ENCODE measurements around the gene UPK3BL2.
"Not testable (repeated sequence)": the region's sequence is repeated elsewhere in the genome, so short reads cannot be mapped to it uniquely, and the experiment has no call there.

The UPK3BL2 gene

GRCh38 chr7:102542771-102543170 lies 725 bp downstream of the UPK3BL2 start:
- in situ Hi-C loops (cut with HindIII; ENCODE audit: low sequenced_read_pairs) = not testable (repeated sequence)

DNA sequence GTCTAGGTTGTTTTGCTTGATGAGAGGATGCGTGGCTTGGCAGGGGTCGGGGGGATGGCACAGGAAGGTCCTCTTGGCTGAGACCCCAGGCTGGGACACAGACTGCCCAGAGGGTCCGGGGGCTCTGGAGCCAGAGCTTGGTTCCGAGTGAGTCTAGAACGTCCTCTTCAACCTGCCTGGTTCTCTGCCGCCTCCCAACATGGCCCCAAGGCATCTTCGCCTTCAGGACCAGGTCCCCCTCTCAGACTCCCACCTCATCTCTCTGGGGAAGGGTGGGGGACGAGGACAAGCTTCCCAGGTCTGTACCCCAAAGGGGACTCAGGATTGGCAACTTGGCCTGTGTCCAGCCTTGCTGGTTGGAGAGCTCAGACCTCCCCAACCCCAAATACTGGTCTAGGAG lies 1.4 kb downstream of the UPK3BL2 start:
- H3K4me3 ChIP-seq (ENCODE audit: low read depth, low read length); DNase-seq (ENCODE audit: low read depth); in situ Hi-C loops (cut with HindIII; ENCODE audit: low sequenced_read_pairs): not testable (repeated sequence)

More at GRCh38 chr7:102542771-102543170, 725 bp downstream of the UPK3BL2 start:
- not testable (repeated sequence) for H3K4me3 ChIP-seq (ENCODE audit: low read depth, low read length); DNase-seq (ENCODE audit: low read depth)

- DNase-seq (ENCODE audit: low read depth); in situ Hi-C loops (cut with HindIII; ENCODE audit: low sequenced_read_pairs): not testable (repeated sequence)
These were observed 2.9 kb downstream of the UPK3BL2 start for GRCh38 chr7:102540604-102541003.

DNA sequence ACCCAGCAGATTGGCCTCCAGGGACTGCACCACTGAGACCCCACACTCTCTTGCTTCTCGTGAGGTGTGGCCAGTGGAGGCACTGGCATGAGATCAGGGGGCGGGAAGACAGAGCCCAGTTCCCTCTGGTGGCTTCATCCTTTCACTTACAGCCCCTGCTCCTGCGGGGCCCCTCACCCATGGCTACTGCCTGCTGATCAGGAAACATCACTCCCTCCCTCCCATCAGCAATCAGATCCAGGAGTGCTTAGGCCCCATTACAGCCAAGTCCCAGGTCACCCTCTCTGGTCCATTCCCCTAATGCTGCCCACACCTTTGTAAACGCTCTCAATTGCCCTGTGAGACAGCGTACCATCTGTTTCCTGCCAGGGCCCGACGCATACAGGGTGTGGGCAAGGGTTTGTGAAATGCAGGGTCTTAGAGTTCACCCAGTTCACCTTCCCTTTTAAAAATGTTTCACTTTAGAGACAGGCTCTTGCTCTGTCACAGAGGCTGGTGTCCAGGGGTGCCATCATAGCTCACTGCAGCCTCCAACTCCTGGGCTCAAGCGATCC lies 8.4 kb downstream of the UPK3BL2 start:
- H3K4me3 ChIP-seq (ENCODE audit: low read depth, low read length); in situ Hi-C loops (cut with HindIII; ENCODE audit: low sequenced_read_pairs); DNase-seq (ENCODE audit: low read depth): not testable (repeated sequence)

More at GRCh38 chr7:102540604-102541003, 2.9 kb downstream of the UPK3BL2 start:
- not testable (repeated sequence) for H3K4me3 ChIP-seq (ENCODE audit: low read depth, low read length)

DNA sequence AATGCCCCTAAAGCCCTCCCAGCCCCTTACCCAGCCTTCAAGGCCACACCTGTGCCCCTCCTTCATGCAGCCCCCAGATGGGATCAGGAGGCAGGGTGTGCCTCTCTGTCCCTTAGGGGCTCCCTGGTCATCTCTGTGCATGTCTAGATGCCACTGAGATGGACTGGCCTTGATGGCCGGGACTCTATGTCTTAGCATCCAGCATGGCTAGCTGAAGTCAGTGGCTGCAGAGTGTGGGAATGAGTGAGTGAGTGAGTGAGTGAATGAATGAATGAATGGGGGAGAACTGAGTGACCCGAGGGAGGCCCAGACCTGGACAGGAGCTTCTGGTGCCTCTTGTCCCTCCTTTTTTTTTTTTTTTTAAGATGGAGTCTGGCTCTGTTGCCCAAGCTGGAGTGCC lies 11.4 kb downstream of the UPK3BL2 start:
- H3K4me3 ChIP-seq (ENCODE audit: low read depth, low read length); DNase-seq (ENCODE audit: low read depth); in situ Hi-C loops (cut with HindIII; ENCODE audit: low sequenced_read_pairs): not testable (repeated sequence)

DNA sequence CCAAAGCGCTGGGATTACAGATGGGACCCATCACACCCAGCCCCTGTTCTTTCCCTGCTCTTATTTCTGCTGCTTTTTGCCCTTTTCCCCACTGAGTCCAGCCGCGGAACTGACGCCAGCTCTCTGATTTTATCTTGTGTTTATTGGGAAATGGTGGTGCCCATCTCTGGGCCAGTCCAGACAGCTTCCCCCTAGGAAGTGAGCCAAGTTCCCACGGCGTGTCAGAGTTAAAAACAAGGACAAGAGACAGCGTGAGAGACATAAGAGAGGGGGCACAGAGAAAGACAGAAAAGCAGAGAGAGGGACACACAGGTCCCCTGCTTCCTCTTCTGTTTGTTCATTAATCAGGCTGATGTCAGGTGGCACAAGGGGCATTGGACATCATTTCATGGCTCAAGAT lies 11.9 kb downstream of the UPK3BL2 start:
- DNase-seq (ENCODE audit: low read depth); in situ Hi-C loops (cut with HindIII; ENCODE audit: low sequenced_read_pairs); H3K4me3 ChIP-seq (ENCODE audit: low read depth, low read length): not testable (repeated sequence)

DNA sequence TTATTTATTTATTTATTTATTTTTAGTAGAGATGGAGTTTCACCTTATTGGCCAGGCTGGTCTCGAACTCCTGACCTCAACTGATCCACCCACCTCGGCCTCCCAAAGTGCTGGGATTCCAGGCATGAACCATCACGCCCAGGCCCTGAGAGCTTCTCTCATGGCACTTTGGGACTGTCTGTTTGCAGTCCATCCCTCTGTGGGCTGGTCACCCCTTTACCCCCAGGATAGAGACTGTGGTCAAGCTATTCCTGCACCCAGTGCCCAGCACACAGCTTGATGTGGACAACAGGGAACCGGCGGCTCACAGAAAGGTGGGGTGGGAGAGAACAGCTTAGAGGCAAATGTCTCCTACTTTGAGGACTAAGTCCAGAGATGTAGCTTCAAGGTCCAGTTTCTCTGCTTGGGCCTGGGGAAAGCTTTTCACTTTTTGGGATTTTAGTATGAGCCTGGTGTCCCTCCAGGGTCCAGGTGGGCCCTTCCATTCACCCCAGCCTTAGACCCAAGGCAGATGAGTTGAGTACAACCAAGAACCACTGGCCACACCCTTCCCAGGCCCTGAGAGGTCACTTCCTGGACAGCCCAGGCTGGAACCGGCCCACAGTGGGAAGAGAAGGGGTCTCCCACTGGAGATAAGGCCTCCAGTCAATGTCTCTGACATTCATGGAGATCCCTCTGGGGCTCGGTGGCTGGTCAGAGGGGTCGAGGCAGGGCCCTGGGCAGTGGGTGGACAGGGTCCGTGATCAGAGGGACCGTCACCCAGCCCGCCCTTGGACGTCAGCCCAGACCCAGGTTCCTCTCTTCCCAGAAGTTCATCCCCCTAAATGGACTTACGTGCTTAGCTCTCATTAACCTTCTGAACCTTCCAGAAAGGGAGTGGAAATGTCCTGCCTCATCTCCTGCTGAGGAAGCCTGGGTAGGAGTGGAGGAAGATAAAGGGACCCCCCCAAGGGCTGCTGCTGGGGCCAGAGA lies 15.4 kb downstream of the UPK3BL2 start:
- H3K4me3 ChIP-seq (ENCODE audit: low read depth, low read length); DNase-seq (ENCODE audit: low read depth); in situ Hi-C loops (cut with HindIII; ENCODE audit: low sequenced_read_pairs): not testable (repeated sequence)

GRCh38 chr7:102527182-102527581 lies 16.3 kb downstream of the UPK3BL2 start:
- DNase-seq (ENCODE audit: low read depth); H3K4me3 ChIP-seq (ENCODE audit: low read depth, low read length); in situ Hi-C loops (cut with HindIII; ENCODE audit: low sequenced_read_pairs): not testable (repeated sequence)

DNA sequence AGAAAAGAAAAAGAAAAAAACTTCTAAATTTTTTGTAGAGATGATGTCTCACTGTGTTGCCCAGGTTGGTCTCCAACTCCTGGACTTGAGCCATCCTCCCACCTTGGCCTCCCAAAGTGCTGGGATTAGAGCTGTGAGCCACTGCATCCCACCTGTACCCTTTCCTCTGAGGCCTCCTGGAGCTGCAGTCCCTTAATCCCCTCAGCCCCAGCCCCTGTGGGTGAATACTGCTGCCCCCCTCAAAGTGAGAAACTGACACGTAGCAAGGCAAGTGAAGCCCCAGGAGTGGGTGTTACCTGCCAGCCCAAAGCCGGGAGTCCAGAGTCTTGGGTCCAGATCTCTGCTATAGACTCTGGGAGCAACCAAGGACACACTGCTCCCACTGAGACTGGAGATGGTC lies 18.7 kb downstream of the UPK3BL2 start:
- H3K4me3 ChIP-seq (ENCODE audit: low read depth, low read length); DNase-seq (ENCODE audit: low read depth); in situ Hi-C loops (cut with HindIII; ENCODE audit: low sequenced_read_pairs): not testable (repeated sequence)

DNA sequence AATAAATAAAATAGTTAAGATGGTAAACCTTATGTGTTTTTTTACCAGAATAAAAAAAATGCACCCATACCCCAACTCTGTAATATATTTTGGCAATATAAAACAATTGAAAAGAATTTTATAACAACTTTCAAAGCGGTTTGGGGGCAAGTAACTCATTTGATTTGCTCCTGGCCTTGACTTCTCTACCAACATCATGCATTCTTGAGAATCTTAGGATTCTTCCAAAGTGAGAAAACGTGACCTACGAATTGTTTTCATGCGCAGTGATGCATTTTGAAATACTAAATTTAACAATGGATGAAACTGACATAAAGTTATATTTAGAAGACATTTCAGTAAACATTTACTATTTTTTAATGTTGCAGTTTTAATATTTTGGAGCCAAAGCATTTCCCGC lies 22.7 kb downstream of the UPK3BL2 start:
- in situ Hi-C loops (cut with HindIII; ENCODE audit: low sequenced_read_pairs); DNase-seq (ENCODE audit: low read depth); H3K4me3 ChIP-seq (ENCODE audit: low read depth, low read length): not testable (repeated sequence)

GRCh38 chr7:102517550-102518147 lies 25.8 kb downstream of the UPK3BL2 start, which contains the start of gene RASA4B:
TSS of gene RASA4B (minus strand) at chr7:102517777. CDS start at chr7:102517710, 67 bp downstream.
- in situ Hi-C loops (cut with HindIII; ENCODE audit: low sequenced_read_pairs); DNase-seq (ENCODE audit: low read depth): not testable (repeated sequence)
- peak within 1 kb of the TSS; percentile 22 for H3K4me3 ChIP-seq (ENCODE audit: low read depth, low read length)

DNA sequence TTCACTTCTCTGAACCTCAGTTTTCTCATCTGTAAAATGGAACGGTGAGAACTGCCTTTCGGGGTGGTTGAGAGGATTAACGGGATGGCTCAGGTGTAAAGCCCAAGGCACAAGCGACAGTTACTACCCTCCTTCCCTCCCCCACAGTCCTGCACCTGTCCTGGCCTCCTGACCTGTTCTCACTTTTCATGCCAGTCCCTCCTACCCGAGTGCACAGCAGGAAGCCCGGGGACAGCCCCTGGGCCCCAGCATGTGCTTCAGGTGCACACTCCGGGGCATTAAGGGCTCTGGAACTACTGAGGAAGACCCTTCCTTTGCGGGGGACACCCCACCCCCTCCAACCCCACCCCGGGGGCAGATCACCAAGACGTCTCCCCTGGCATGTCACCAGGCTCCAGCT lies 26.5 kb downstream of the UPK3BL2 start:
- H3K4me3 ChIP-seq (ENCODE audit: low read depth, low read length); DNase-seq (ENCODE audit: low read depth); in situ Hi-C loops (cut with HindIII; ENCODE audit: low sequenced_read_pairs): not testable (repeated sequence)

DNA sequence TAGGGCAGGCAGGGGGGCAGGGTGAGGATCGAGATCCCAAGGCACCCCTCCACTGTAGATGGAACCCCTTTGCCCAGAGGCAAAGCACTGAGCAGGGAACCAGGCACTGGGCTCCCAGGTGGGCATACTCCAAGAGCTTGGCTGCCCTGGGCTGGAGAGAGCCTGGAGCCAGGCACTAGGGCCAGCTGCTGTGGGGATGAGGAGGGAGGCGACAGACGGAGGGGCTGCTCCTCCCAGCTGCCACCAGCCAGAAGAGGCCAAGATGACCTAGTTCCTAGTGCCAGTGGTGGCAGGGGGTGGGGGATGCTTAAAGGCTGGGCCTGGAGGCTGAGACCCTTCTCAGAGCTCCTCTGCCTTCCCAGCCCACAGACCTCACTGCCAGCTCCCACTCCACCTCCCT lies 27.6 kb downstream of the UPK3BL2 start:
- in situ Hi-C loops (cut with HindIII; ENCODE audit: low sequenced_read_pairs); DNase-seq (ENCODE audit: low read depth); H3K4me3 ChIP-seq (ENCODE audit: low read depth, low read length): not testable (repeated sequence)

DNA sequence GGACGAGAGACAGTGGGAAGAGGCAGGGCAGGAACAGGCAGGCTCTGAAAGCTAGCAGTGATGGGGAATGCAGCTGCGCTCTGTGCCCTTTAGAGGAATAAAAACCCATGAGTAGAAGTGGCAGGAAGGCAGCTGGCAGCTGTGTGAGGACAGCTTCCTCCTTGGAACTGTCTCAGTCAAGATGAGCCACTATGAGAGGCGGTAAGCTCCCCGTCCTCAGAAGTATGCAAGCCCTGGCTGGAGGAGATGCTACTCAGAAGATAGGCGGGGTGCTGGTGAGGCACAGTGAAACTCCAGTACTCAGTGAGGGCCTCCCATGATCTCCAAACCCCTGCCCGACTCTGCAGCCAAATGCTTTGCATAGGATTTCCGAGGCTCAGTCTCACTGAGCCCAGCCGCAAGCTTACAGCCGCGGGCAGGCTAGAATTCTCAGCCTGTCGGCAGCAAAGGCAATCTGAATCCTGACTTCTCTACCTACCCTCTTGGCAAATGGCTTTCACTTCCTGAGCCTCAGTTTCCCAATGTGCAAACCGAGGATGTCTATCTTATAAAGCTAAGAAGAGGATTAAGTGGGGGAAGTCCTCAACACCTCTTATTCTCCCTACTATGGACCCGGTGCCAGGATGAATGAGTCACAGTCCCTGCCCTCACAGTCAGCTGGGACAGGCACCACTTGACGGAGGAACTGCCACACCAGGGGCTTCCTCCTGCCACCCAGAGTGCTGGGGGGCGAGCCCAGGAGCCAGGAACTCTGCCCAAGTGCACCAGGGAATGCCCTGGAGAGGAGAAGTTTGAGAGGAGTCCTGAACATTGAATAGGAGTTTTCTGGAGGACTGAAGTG lies 28.4 kb downstream of the UPK3BL2 start:
- in situ Hi-C loops (cut with HindIII; ENCODE audit: low sequenced_read_pairs); H3K4me3 ChIP-seq (ENCODE audit: low read depth, low read length); DNase-seq (ENCODE audit: low read depth): not testable (repeated sequence)

GRCh38 chr7:102512642-102513221 lies 30.8 kb downstream of the UPK3BL2 start:
- in situ Hi-C loops (cut with HindIII; ENCODE audit: low sequenced_read_pairs) = not testable (repeated sequence)
- peak; percentile 56 for DNase-seq (ENCODE audit: low read depth)
- peak overlapping the region; percentile 18 for H3K4me3 ChIP-seq (ENCODE audit: low read depth, low read length)

DNA sequence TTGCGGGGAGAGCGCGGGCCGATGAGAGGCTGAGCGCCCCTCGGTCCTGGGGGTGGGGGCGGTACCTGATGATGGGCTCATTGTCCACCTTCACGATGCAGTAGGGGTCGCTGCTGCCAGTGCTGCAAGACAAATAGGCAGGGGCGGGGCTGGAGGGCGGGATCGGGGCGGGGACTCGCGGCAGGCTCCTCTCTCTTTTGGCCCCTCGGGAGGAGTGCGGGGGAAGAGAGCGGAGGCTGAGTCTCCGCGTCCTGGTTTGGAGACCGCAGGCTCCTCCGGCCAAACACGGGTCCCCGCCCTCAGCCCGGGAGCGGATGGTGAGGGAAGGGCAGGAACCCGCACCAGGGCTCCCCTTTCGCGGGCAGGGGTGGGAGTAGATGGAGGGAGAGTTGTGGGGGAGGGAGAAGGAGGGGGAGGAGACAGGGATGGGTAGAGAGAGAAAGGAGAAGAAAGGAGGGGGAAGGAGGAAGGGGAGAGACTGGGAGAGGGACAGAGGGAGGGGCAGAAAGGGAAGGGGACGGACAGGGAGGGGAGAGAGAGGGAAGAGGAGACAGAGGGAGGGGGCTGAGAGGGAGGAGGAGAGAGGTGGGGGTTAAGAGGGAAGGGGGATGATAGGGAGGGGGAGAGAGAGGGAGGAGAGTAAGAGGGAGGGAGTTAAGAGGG lies 31.5 kb downstream of the UPK3BL2 start:
- DNase-seq (ENCODE audit: low read depth); in situ Hi-C loops (cut with HindIII; ENCODE audit: low sequenced_read_pairs): not testable (repeated sequence)
- H3K4me3 ChIP-seq (ENCODE audit: low read depth, low read length) = peak overlapping the region; percentile 18

Measured in astrocyte of the cerebellum (primary cell).